ENCODE measurements around the gene CYTL1.
"Not testable (repeated sequence)": the region's sequence is repeated elsewhere in the genome, so short reads cannot be mapped to it uniquely, and the experiment has no call there.

Gene CYTL1, protein sequence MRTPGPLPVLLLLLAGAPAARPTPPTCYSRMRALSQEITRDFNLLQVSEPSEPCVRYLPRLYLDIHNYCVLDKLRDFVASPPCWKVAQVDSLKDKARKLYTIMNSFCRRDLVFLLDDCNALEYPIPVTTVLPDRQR

DNA sequence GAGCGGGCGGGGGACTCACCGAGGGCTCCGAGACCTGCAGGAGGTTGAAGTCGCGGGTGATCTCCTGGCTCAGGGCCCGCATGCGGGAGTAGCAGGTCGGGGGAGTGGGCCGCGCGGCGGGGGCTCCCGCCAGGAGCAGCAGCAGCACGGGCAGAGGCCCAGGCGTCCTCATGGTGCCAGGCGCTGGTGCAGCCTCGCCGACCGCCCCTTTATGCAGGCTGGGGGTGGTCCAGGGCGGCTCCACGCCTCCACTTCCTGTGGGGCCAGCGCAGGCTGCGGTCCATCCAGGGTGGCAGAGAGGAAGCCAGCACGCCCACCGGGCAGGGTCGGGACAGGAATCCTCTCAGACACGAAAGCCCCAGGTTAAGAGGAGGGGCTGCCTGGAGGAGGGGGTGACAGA is at the start of gene CYTL1:
TSS of gene CYTL1 (minus strand) at position 185 of the 400 bp plus-strand sequence. CDS start at position 172, 13 bp downstream.
- DNase-seq (ENCODE audit: low read depth): no peak

DNA sequence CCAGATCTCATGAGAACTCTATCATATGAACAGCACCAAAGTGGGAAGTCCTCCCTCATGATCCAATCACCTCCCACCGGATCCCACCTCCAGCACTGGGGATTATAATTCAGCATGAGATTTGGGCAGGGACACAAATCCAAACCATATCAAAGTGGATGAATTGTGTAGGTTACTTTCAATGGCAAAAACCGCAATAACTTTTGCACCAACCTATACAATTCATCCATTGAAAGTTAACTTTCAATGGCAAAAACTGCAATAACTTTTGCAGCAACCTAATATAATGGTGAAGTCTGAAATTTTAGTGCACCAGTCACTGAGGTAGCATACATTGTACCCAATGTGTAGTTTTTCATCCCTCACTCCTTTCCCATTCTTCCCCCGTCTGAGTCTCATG is 48.6 kb upstream of the CYTL1 start:
- DNase-seq (ENCODE audit: low read depth): no peak

DNA sequence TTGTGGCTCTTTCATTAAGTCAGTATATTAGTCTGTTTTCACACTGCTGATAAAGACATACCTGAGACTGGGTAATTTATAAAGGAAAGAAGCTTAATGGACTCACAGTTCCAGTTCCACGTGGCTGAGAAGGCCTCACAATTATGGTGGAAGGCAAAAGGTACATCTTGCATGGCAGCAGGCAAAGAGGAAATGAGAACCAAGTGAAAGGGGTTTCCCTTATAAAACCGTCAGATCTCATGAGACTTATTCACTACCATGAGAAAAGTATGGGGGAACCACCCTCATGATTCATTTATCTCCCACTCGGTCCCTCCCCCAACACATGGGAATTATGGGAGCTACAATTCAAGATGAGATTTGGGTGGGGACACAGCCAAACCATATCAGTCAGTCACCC is 47.7 kb upstream of the CYTL1 start:
- DNase-seq (ENCODE audit: low read depth): not testable (repeated sequence)

DNA sequence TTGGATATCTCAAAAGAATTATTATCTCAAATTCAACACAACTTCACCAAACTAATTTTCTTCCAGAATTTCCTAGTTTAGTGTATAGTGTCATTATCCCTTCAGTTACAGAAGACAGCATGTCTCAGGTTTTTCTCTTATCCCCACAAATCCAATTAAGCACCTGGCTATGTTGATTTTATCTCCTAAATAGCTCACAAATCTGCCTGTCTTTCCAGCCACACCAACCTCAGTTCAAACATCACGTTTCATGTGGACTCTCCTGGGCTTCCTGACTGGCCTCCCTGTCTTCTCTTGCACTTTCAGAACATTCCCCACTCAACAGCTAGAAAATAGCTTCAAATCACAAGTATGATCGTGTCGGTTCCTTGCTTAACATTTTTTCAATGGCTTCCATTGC is 46.8 kb upstream of the CYTL1 start:
- no peak for DNase-seq (ENCODE audit: low read depth)

DNA sequence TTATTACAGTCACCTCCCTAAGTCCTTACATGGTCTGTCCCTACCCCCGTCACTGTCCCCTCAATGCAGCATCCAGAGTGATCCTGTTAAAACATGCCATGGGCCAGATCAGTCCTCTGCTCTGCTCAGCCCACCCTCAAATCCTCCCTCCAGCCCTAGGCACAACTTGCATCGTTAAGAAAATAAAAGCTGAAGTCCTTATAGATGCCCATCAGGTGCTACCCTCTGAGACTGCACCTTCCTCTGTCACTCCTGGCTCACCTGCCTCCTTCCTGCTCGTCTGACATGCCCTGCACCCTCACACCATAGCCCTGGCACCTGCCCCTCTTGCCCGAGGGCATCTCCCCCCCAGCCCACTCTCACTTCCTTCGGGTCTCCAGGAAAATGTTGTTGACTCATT is 36.2 kb upstream of the CYTL1 start:
- no peak for DNase-seq (ENCODE audit: low read depth)

DNA sequence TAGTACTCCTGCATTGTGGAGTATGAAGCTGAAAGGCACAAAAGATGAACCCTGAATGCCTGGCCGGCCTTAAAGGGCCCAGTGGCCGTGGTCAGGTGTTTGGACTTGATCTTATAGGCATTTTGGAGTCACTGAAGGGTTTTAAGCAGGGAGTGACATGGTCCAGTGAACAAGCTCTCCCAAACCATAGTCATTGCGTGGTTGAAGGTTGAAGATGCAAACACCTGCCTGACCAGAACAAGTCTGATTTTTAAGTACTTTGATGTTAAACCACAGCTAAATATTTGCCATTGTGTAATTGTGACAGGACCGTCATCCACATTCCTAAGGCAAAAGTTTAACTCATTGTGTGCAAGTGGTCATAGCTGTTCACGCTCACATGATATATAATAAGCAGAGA is 35.3 kb upstream of the CYTL1 start:
- DNase-seq (ENCODE audit: low read depth): no peak

DNA sequence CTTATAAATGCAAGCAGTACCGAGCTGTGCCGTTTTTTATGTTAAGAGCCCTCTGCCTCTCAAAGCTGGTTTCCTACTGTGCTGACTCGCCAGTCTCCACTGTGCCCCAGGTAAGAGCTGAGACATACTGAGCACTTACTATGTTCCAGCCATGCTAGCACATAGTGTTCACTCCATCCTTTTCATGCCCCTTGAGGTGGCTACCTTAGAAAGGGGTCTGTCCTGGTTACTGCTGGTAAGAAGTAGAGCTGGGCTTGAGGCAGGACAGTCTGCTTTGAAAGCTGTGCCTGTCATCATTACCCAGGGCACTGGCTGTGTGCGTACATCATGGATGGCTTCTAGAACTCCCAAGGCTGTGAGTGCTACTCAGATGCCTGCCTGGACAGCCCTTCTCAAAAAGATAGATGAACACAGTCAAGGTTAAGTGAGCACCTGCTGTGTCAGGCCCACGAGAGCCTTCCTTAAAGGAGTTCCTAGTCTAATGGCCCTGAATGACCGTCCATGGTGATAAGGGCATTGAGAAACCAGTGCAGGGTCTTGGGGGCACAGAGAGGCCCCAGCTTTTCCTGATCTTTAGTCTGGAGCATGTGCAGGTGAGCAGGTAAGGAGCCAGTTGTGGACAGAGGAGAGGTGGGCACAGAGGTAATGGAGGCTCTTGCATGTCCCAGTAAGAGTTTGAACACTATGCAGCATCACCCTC is 33.6 kb upstream of the CYTL1 start:
- no peak for DNase-seq (ENCODE audit: low read depth)

DNA sequence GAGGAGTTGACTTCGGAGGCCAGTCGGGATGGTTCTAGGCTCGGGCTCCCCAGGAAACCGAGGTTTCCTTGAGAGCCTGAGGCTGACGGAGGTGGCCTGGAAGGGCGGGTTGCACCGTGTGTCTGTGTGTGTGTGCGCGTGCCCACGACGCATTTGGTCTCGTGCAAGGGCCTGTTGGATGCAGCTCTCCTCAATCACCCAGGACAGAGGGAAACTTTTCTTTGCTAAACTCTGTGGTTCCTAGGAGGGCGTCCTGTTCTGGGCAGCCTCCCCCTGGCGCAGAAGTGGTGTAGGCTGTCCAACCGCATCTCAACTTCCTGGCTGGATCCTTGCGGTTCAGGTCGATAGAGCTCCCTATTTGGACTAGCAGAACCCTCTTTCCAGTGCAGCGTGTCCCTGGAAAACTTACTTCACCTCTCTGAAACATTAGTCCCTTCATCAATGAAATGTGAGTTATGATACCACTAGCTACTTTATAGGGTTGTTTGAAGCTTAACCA is 33.0 kb upstream of the CYTL1 start:
- DNase-seq (ENCODE audit: low read depth): no peak

DNA sequence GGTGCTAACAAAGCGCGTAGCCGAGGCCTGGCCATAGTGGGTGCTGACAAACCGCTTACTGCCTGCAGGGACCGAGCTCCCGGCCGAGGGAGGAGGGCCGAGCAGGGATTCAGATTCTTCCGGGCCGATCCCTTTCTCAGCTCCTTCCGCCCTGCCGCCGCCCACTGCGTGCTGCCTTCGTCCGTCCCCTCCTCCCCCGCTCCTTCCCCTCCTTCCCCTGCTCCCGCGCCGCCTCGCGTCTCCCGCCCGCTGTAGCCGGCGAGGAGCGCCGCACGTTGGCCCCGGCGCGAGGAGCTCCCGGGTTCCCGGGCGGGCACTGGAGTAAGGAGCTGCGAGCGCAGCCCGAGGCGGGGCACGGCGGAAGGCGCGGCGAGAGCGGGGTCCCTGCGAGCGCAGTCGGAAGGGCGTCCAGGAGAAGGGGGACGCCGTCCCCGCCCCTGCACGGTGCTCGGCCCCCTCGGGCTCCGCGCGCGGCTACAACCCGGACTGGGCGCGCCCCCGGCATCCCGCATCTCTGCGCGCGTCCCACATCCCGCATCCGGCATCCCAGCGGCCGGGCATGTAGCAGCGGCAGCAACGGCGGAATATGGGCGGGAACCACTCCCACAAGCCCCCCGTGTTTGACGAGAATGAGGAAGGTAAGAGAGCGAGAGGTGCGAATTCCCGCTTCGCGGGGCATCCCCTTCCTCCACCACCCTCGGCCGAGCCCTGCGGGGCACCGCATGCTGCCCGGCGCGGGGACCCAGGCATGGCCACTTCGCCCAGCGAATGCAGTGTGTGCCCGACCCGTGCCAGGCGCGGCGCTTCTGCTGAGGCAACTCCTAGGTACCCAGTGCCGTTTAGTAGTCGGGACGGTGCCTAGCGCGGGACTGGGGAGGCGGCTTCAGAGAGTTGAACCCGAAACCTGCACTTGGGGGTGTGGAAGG is 32.3 kb upstream of the CYTL1 start, which contains the start of gene STK32B:
TSS of gene STK32B (plus strand) at position 203 of the 926 bp plus-strand sequence.
- DNase-seq (ENCODE audit: low read depth): no peak

DNA sequence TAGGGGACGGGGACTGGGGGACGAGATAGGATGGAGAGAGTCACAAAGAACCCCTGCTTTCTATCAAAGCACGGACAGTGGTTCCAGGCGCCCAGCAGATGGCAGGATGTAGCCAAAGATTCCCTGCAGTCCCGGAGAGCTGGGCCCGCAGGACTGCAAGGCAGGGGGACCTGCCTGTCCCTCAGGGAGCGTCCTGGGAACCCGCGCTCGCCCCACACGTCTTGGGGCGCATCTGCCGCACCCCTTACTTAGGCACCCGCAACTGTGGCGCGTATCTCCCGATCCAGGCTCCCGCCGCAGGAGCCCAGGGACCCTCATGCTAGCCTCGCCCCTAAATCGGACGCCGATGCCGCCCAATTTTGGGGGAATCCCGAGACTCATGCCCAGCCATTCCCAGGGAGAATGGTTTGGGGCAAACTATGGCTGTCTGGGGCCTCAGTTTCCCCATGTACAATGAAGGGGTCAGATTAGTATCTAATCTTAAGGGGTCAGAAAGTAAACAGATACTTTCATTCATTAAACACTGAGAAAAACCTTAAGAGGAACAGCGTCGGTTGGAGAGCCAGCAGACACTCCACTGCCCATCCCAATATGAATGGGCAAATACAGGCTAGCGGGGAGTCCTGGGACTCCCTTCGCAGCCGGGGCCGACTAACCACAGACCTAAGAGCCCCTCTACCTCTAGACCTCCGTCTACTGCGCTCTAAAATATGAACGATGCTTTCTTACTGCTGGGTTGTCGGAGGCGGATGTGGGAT is 31.4 kb upstream of the CYTL1 start:
- DNase-seq (ENCODE audit: low read depth): no peak

DNA sequence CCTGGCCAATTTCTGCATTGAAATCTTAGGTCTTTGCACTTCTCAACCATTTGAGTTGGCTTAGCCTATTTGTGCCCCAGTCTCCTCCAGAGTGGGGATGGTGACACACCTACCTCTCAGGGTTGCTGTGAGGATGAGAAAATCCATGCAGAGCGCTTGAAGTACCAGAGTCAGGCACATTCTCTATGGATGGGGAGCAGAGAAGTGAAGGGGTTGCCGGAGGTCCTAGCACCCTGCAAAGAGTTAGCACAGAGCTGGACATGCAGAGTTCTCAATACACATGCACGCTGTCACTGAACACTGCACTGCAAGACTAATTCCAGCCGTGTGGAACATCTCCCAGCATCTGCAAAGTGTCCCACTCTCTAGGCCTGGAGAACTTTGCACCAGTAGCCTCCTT is 29.5 kb upstream of the CYTL1 start:
- DNase-seq (ENCODE audit: low read depth): no peak

DNA sequence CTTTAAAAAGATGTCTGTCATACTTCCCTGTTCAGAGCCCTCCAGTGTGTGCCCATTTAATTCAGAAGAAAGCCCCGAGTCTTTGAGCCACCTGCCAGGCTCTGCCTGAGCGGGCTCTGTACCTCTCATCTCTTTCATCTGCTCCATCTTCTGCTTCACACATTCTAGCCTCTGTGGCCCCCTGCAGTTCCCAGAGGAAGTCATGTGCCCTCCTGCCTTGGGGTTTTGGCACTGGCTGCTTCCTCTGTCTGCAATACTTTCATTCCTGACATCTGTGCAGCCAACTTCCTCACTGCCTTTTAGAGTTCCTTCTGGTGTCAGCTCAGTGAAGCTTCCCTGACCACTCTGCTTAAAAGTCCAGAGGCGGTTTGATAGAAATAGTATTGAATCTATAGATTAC is 25.8 kb upstream of the CYTL1 start:
- DNase-seq (ENCODE audit: low read depth): no peak

DNA sequence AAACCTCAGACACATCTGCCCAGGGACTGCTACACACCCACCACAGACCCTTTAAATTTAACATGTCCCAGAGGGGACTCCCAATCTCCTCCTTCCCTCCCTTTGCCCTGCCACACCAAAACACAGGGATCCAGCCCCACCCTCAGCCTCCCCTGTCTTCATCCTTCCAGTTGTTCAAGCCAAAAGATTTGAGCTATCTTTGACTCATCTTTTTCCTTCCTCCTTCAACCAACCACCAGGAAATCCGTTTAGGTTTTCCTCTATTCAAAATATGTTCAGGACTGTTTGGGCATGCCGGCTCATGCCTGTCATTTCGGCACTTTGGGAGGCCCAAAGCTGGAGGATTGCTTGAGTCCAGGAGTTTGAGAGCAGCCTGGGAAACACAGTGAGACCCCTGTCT is 25.1 kb upstream of the CYTL1 start:
- no peak for DNase-seq (ENCODE audit: low read depth)

DNA sequence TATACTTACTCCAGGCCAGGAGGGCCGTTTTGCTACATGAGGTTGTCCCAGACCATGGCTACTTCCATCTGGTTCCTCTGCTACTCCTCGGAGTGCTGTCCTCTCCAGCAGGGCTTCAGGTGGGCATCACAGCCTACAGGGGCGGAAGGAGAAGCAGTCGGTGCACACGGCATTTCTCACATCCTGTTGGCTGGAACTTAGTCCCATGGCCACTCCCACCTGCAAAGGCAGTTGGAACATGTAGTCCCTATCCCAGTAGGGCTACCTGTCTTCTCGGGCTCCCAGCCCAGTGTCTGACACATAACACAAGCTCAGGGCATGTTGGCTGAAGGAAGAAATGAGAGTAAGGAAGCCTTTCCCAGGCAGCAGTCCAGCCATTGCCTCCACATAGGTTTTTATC is 24.3 kb upstream of the CYTL1 start:
- DNase-seq (ENCODE audit: low read depth): no peak

DNA sequence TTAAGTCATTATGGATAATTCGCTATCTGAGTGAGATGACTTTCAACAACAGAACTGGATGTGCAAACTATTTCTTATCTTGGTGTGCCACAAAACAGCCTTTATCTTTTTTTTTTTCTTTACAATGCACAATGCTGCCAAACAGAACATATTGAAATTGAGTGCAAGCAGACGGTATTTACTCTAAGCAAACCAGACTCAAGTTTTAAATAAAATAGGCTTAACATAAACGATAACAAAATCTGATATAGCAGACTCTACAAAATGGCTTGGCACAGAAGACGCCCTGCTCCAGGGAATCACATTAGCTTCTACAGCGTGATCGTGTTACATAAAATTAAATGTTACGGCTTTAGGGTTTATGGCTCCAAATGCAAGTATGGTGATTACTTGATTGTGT is 22.4 kb upstream of the CYTL1 start:
- no peak for DNase-seq (ENCODE audit: low read depth)

DNA sequence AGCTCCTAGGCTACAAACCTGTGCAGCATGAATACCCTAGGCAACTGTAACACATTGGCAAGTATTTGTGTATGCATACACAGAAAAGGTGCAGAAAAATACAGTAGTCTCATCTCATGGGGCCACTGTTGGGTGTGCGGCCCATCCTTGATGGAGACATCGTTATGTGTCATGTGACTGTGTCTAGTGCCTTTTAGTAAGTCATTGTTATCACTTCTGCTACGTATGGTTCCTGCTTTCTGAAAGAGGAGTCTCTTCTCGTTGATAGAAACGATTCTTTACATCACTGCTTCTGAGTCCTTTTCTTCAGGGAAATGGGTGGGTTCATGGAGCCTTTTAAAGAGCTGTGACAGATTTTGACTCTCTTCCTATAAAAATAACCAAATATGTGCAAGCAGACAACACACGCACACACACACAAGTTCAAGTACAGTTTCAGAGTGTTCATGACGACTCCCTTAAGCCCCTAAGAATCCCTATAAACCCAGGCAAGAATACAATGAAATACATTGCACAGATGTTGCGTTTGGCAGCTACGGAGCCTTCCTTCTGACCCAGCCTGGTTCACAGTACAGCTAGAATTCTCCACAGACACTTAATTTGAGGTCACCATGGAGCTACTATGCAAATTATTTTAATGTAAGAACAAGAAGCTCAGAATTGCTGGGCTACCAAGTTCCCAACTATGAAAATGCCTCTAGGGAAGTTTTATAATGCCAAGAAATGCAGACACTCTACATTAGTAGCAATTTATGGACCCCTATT is 21.8 kb upstream of the CYTL1 start:
- DNase-seq (ENCODE audit: low read depth): no peak

DNA sequence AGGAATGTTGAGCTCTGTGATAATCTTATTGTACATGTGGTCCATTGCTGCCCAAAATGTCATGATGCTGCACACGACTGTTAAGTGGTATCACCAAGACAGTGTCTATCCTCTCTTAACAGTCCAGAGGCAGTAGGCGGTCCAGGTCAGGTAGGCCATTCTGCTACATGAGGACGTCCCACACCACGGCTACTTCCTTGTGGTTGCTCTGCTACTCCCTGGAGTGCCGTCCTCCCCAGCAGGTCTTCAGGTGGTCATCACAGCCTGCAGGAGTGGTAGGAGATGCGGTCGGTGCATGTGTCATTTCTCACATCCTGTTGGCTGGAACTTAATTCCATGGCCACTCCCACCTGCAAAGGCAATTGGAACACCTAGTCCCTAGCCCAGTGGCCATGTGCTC is 20.5 kb upstream of the CYTL1 start:
- no peak for DNase-seq (ENCODE audit: low read depth)

DNA sequence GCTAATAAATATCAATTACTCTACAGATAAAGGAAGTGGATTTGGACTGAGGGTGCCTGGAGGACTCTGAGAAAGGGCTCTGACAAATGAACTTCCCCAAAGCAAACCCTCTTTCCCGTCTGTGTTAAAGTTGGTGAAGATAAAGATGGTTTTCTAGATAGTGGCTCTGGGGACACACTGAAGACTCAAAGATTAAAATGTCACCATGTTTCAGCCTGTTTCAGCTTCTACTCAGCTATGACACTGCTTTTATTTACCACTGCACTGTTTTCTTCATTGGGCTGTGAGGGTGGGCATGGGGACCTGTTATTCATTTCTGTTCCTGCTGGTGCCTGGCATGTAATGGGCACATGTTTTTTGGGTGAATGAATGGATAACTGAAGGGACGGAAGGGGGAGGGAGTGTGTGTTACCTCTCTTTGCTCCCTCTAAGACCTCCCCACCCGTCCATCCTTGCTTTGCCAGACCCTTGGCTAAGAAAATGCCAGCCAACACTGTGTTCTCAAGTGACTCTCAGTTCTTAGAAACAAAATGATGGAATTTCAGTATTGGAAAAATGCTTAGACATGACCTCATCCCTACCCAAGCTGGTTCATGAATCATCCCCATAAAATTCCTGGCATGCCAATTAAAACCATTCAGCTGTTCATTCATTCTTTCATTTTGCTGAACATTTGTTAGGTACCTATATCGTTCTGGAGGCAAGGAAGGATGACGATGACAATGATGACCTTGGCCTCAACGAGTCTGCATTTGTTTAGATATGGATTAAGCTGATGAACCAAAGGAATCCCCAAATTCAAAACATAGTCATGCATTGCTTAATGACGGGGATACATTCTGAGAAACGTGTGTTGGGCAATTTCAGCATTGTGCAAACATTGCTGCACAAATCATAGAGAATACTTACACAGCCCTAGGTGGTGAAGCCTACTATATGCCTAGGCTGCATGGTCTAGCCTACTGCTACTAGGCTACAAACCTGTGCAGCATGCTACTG is 18.6 kb upstream of the CYTL1 start:
- no peak for DNase-seq (ENCODE audit: low read depth)

DNA sequence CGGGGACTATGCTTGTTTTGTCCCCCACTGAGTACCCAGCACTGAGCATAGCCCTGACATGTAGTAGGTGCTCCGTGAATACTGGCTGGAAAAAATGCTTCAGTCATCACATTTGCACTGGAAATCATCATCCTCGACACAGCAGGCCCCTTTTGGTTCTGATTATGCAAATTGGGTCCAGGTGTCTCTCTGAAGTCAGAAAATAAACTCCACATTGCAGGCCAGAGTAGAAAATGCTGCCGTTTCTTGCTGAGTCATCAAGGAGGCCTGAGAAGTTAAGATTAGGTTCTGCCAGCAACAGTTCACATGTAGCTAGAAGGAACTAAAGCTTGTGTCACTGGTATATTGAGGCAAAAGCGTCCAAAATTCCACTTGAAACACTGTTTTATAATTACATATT is 17.0 kb upstream of the CYTL1 start:
- DNase-seq (ENCODE audit: low read depth): no peak

DNA sequence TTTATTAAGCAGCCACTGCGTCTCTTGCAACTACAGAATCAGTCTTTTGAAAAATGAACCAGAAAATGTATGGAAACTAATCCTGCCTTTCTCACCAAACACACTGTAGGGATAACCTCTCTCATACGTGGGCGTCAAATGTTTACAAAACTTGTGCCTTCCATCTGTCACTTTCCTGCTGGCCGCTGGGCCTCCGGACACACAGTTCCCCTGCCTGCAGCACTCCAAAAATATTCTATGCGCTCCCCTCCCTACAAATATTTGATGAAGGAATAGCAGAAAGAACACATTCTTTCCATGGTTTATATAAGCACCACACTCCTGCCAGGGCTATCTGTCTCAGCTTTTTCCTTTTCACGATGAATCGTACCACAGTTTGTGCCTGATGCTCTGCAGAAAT is 14.9 kb upstream of the CYTL1 start:
- no peak for DNase-seq (ENCODE audit: low read depth)
